CD4-positive, alpha-beta T cell treated with Interferon alpha-2 for 1 hour (primary cell): ENCODE data around the gene GDNF.
A peak's percentile ranks its signal among the peaks of the same experiment; 100 is the strongest.

Source experiments
- DNase-seq, 2 donors: peaks; one replicate each; pipeline ENCODE4 v3.0.0-alpha.2; 2020 to 2022

Gene GDNF

DNA sequence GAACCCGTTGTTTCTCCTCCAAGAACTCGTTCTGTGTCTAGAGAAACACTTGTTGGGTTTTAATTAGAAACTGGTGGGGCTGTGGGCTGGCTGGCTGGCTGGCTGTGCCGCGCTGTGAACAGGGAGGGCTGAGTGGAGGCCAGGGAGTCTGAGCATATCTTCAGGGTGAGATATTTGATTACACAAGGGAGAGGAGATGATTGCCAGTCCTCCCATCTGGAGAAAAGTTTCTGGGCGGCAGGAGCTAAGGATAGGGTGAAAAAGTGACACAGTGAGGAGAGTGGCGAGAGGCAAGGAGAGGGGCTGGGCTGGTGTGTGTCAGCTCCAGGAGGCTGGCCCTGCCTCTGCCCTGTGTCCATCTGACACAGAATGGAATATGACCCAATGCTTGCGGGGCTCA, 63.0 kb downstream of the GDNF start:
- no peak for DNase-seq

DNA sequence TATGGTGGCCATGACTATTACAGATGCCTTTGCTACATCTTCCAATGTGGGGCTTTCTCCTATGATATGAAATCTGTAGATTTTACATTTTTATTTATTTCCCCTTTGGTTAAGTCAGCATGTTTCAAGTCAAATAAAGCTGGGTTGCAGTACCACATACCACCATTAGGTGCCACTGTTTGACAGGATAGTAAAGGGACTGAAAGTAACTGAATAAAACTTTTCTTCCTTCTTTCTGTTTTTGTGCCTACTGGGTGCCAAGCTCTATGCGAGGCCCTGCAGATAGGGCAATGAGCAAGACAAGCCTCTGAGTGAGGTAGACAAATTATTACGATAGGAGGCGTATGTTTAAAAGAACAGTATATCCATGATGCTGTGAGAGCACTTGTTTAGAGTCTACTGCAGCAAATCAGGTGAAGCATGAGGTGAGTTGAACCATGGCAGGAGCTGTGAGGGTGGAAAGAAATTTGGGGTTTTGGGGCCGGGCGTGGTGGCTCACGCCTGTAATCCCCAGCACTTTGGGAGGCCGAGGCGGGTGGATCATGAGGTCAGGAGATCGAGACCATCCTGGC, 64.8 kb downstream of the GDNF start:
- DNase-seq = peak in 1 of 2 donors; percentile 3

DNA sequence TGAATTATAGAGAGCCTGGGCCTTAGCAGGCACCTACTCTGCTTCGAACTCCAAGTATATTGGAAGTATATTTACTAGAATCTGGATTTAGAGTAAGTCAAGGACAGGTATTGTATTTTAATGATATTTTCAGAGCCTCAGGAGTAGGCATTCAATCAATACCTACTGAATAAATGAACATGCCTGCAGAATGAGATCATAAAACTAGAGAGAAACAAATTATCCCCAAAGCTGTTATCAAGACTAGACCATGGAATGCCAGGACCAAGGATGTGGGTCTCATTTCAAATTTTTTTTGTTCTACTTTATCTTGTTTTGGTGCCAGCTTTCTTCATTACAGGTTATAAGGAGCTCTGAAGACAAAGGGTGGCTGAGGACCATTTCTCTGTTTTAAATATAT, 66.0 kb downstream of the GDNF start:
- DNase-seq = no peak

DNA sequence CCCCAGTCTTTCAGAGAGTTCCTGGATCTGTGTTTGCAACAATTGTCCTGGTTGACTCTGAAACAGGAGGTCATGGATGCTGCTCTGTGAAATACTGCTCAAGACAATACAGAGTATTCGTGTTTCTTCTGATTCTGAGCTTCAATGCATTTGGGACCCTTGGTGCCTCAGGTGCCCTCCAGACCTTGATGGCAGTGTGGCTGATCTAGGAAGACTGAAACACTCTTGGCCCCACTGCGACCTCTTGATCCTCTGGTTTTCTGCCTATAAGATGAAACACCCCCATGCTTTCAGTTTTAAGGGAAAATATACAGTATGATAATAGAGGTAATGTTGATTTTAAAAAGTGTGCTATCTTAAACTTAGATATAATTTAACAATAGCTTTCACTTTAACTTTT, 67.6 kb downstream of the GDNF start:
- no peak for DNase-seq

DNA sequence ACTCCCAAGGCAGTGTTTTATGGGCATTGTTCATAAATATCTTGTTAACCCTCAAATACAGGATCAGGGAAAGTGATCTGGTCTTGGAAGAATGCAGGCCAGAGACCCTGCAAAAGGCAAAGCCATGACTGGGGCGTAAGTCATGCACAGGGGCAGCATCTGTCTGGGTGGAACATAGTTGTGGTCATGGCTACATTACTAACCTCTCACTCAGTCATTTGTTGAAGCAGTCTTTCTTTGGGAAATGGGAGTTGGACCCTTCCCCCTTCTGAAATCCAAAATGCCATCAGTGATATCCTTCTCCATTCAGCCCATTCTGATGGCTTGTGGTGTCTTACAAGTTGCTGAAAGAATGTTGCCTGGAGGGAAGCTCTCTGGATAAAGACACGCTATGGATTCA, 68.1 kb downstream of the GDNF start:
- DNase-seq = no peak

DNA sequence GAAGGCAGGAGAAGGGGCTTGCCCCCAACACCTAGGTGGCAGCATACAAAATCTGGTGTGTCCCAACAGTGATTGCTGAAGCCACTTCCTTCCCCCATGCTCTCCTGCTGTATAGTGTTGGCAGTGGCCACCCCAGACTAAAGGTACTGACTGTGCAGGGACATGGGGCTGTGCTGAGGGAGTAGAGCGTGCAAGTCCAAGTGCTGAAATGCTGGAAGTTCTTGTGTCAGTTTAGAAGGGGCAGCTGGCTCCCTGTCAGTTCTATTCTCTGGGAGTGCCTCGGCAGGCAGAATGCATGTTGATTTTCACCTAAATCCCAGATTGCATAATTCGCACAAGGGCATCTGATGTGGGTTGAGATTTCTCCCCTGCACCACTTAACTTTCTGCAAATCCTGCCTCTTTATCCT, 68.6 kb downstream of the GDNF start:
- no peak for DNase-seq

DNA sequence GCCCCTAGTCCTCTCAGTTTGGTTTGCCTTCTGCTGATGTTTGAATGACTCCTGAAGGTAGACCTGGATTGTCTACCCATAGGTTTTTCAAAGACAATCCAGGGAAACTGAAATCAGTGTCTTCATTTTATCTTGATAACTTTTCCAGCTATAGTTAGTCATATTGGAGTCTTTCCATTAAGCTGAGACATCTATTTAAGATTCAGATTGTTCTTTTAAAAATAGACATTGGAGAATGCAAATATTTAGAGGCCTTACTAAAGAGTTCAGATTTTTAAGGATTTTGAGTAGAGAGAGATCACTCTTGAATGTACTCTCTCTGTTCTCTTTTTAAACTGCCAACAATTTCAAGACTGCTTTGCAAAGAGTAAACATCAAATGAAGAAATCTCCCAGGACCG, 69.1 kb downstream of the GDNF start:
- DNase-seq = no peak

DNA sequence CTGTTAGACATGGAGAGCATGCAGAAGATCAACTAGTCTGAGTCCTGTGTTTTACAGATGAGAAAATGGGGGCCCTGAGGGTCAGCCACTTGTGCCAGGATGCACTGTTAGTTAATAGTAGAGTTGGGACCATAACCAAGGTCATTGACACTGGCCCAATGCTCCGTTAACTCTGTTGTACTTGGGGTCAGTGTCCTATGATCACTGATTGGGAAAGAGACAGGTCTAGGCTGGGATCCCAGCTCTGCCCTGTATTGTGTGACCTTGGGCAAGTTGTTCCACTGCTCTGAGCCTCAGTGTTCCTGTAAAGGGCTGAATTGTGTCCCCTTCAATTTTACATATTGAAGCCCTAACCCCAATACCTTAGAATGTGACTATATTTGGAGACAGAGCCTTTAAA, 70.0 kb downstream of the GDNF start:
- no peak for DNase-seq

DNA sequence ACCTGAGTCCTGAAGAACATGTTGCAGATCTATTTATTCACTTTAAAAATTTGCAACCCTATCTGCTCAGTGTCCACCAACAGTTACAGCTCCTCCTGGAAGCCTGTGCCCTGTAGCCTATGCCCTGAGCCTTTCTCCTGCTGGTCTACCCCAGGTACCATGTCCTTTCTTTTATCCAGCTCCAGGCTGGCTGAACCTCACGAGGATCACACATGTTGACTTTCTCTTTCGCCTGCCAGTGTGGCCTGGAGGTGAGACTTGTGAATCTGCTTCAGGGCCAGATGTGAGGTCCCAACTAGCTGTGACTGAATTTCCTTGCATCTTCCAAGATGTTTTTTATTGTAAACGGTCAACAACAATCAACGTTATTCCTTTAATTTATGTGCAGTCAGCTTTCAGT, 70.7 kb downstream of the GDNF start:
- DNase-seq = no peak

DNA sequence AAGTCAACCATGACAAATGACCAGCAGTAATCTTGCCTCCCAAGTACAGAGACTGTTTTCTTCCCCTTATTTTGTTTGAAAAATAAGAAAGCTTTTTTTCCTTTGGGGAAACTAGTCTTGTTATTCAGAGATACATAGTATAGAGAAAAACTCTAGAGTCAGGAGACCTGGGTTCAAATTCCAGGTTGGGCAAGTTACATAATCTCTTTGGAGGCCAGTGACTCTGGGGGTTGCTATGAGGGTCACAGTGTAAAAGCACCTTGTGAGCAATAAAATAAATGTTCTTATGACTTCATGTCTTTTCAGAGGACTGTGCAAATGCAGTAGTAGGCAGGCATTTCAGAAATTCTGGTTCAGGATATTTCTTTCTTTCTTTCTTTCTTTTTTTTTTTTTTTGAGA, 71.5 kb downstream of the GDNF start:
- no peak for DNase-seq

DNA sequence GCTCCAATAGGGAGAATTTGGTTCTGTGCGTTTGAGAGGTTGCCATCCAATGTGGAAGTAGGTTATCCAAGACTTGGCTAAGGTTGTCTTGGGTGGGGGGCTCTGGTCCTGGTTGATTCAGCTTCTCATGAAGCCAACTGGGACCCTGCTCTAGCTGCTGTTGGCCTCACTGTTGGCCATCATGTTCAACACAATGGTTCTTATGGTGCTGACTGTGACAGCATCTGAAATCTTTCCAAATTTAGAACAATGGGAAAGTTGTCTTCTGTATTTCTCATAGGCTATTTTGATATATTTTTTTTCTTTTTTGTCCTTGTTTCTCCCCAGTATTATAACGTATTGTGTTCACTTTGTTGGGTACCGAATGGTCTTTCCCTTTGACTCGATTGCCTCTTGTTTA, 71.9 kb downstream of the GDNF start:
- DNase-seq = no peak

DNA sequence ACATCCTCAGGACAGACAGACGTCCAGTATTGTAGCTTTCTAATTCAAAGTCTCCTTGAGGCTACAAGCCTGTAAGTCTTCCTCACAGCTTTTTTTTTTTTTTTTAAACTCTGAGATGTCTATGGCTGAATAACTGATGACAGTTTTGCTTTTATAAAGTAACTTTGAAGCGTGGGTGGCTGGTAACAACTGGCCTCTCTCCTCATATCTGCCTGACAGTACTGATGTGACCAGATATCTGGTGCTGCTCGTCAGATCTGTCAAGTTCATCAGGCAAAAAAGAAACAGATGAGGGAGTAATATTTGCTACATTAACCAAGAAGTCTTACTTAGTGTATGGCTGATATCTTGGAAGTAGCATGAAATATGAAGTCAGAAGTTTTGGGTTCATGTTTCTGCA, 72.6 kb downstream of the GDNF start:
- DNase-seq = no peak
